Measurements from ENCODE around the gene ABHD8.
A peak's percentile ranks its signal among the peaks of the same experiment; 100 is the strongest.

The ABHD8 gene

DNA sequence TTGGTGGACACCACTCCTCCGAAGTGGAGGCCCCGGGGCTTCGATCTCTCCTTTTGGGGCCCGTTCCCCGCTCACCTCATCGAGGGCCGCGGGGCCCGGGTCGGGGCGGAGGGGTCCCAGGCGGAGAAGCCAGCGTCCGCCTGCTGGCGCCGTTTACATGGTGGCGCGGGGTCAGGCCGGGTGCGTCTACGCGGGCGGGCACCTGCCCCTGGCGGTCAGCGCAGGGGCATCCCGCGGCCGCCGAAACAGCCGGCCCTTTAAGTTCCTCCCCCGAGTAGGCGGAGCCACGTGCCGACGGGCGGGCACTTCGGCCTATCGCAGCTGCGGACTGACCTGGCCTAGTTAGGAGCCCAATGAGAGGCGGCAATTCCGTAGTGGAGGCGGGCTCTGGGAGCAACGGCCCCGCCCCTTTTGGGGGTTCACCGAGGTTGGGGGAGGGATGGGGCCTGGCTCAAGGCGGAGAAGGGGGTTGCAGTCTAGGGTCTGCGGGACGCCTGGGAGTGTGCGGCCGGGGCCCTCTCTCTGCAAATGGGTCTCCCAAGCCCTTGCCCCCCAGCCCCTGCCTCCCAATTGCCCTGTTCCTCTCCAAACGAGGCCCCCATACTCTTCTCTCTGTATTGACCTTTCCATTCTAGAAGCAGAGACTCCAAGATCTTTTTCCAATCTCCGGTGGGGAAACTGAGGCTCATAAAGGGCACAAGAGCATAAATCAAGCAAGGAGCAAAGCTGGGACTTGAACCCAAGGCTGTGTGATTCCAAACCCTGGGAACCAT, at the start of gene ABHD8:
ABHD8 (minus strand) TSS at position 259 of the 773 bp plus-strand sequence. CDS start 1,809 bp downstream, outside the sequence.
- DNase-seq (ENCODE audit: low spot score) = peak; percentile 91

DNA sequence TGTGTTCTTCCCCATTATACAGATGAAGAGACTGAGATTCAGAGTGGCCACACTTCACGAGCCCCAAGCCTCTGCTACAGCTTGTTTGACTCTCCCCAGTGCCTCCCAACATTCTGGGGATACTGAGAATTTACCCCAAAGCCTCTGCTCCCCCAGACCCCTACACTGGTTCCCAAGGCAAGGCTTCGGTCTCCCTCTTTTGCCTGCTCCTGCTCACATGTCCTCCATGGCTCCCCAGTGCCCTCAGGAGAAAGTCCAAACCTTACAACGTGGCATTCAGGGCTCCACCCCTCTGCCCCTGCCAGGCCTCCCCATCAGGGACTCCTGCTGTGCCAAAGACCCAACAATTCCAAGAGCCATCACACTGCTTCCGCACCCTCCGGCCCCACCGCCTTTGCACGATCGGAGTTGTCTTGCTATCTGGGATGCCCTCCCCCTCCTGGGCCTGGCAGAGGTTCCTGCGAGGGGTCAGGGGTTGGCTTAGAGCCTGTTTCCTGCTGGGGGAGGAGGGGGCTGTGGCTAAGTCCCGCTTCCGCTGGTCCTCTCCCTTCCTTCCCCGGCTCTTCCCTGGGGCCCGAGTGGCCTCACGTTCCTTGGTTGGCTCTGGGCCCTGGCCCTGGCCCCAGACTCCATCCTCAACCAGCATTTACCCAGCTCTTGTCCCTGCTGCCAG, 49.5 kb upstream of the ABHD8 start:
- no peak for DNase-seq (ENCODE audit: low spot score)

- DNase-seq (ENCODE audit: low spot score) = no peak
These were observed 48.7 kb upstream of the ABHD8 start for GRCh38 chr19:17351815-17352435.

GRCh38 chr19:17348700-17349099, 45.5 kb upstream of the ABHD8 start:
- DNase-seq (ENCODE audit: low spot score) = no peak

DNA sequence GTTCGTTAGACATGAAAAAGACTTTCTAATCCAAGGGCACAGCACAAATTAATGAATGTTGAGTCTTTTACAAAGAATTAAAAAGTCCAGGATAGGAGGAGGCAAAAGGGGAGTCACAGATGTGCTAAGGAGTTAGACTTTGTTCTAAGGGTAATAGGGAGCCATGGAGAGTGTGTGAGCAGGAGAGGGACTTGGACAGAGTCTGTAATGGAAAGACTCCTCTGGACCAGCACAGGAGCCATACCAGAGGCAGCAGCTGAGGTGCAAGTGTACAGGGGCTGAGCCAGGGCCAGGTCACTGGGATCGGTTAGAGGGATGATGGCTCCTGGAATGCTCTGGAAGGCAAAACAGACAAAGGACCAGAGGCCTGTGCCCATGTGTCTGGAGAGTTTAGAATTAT, 44.7 kb upstream of the ABHD8 start:
- DNase-seq (ENCODE audit: low spot score) = no peak

GRCh38 chr19:17347361-17347760, 44.1 kb upstream of the ABHD8 start:
- DNase-seq (ENCODE audit: low spot score) = no peak

GRCh38 chr19:17346109-17346671, 43.0 kb upstream of the ABHD8 start:
- no peak for DNase-seq (ENCODE audit: low spot score)

GRCh38 chr19:17341845-17342244, 38.6 kb upstream of the ABHD8 start:
- DNase-seq (ENCODE audit: low spot score) = no peak

DNA sequence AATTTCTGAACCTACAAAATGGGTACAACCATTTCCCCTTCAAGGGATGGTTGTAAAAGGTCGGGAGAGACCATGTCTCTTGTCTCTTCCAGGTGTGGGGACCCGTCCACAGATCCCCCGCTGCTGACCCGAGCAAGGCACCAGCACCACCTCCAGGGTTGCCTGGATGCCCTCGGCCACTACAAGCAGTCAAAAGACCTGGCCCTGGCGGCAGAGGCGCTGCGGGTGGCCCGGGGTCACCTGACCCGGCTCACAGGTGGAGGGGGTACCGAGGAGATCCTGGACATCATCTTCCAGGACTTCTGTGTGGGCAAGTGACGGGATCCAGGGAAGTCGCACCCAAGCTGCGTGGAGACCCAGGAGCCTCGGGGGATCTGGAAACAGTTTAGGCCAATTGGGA, 38.2 kb upstream of the ABHD8 start:
- DNase-seq (ENCODE audit: low spot score) = no peak

GRCh38 chr19:17340871-17341357, 37.7 kb upstream of the ABHD8 start:
- DNase-seq (ENCODE audit: low spot score) = no peak

DNA sequence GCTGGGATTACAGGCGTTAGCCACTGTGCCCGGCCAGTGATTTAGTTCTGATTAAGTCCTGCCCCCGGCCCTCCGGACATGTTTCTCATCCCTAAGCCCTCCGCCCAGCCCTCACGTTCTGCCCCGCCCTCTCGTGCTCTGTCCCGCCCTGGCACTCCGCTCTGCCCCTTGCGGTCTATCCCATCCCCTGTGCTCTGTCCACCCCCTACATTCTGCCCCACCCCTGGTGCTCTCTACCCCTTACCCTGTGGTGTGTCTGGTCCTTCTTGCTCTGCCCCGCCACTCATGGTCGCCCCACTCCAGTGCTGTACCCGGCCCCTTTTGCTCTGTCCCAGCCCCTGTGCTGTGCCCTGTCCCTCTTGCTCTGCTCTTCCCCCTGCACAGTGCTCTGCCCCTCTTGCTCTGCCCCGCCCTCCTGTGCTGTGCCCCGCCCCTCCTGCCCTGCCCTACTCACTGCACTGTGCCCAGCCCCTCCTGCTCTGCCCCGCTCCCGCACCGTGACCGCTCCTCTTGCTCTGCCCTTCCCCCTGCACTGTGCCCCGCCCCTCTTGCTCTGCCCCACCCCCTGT, 37.2 kb upstream of the ABHD8 start:
- DNase-seq (ENCODE audit: low spot score) = no peak

- DNase-seq (ENCODE audit: low spot score) = no peak
These were observed 36.0 kb upstream of the ABHD8 start for GRCh38 chr19:17339088-17339741.

- DNase-seq (ENCODE audit: low spot score) = no peak
These were observed 35.3 kb upstream of the ABHD8 start for GRCh38 chr19:17338433-17339078.

GRCh38 chr19:17337675-17338432, 34.6 kb upstream of the ABHD8 start:
- no peak for DNase-seq (ENCODE audit: low spot score)

GRCh38 chr19:17336872-17337674, 33.8 kb upstream of the ABHD8 start, which contains the start of gene GTPBP3:
GTPBP3 (plus strand) TSS chr19:17337553; CDS start chr19:17337612, 59 bp downstream.
- peak; percentile 99 for DNase-seq (ENCODE audit: low spot score)

GRCh38 chr19:17335575-17335974, 32.4 kb upstream of the ABHD8 start:
- DNase-seq (ENCODE audit: low spot score) = no peak

DNA sequence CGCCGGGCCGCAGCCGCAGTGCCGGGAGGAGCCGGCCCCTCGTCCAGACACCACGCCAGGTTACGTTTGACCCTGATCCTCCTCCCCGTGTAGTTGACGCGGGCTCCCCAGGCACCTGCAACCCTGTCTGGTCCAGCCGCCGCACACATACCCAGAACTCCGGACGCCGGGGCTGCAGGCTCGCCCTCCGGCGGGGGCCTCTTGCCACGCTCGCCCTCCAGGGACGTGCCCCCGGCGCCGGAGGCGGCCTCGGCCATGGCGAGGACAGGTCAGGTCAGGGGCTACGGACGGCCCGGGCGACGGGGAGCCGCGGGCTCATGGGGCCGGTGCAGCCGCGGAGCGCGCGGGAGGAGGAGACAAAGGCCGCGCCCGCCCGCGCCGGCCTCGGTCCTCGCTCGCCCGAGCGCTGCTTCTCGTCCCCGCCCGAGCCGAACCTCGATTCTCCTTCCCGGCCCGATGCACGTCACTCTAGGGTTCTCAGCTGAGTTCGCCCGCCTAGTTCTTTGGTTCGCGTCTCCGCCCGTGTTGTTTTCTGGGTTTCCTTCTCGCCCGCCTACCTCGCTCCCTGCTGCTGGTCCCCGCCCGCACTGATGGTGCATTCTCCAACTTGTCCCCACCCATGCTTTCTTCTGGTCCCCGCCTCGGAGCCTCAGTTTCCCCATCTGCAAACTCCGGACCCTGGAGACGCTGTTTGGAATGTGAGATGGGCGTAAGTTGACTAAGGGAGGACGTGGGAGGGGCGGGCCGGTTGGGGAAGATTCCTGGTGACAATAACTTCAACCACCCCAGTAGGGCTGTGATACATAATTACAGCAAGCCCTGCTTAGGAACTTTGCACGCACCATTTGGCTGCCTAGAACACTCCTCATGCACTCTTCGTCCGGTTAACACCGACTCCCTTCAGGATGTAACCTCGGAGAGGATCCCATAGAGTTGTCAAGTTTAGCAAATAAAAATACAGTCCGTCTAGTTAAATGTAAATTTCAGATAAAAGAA, 31.5 kb upstream of the ABHD8 start, which contains the start of gene ANO8:
ANO8 (minus strand) TSS at position 442 of the 996 bp plus-strand sequence; CDS start at position 257, 185 bp downstream.
- DNase-seq (ENCODE audit: low spot score) = peak; percentile 95
